GM12878 (cell line): ENCODE results near the gene MROH8. TPM values are rescaled to one million over a fixed set of nuclear protein-coding genes. Genes with fewer than 3 reads are reported as not detected.

Experiments used
- ATAC-seq: fragments of 200-7000 bp; cut with Tn5 transposase; 3 replicates; pipeline ENCODE4 v1.9.1; 2020; ENCODE audit warnings: mild to moderate bottlenecking, moderate library complexity
- BruUV-seq: library from RNA; stranded (reverse); fragments of 400-500 nt; replicated peaks from 2 replicates; lab custom pipeline; 2021; lab: Mats Ljungman, UMichigan
- CTCF ChIA-PET: fragments of 300-600 bp; sonication (Branson Sonifier 250); formaldehyde crosslinking; extraction: SDS; loops from one replicate; lab custom pipeline; 2021; ENCODE audit warnings: inconsistent platforms; lab: Yijun Ruan, JAX
- POLR2A ChIA-PET: fragments of 350-600 bp; formaldehyde crosslinking; extraction: SDS; loops from one replicate; lab custom pipeline; 2021; ENCODE audit warnings: inconsistent platforms; lab: Charles Lee
- RAD21 ChIA-PET: fragments of 300-600 bp; sonication (Branson Sonifier 250); formaldehyde crosslinking; loops from one replicate; lab custom pipeline; 2023; ENCODE audit warnings: antibody characterized with exemption; ENCODE audit not compliant: unreplicated experiment; lab: Charles Lee
- SMC1A ChIA-PET: fragments of 300-600 bp; sonication (Branson Sonifier 250); formaldehyde crosslinking; loops from one replicate; lab custom pipeline; 2023; ENCODE audit not compliant: unreplicated experiment, uncharacterized antibody; lab: Charles Lee
- DNase-seq: peaks from one replicate; pipeline ENCODE4 v3.0.0-alpha.2; 2011; ENCODE audit warnings: low read depth, low spot score
- FAIRE-seq: peaks from 3 replicates; lab custom pipeline; 2011; peaks lifted over from hg19 to GRCh38; lab: Jason Lieb, UNC
- H2AFZ ChIP-seq: 2 replicates; pipeline ENCODE4 v1.6.0; 2011; ENCODE audit warnings: low read depth, low read length, control low read depth; ENCODE audit not compliant: control insufficient read depth
- H3K27ac ChIP-seq: 2 replicates; pipeline ENCODE4 v1.5.1; 2011; ENCODE audit warnings: control low read depth; ENCODE audit not compliant: control insufficient read depth, insufficient read depth
- H3K27me3 ChIP-seq, 2 experiments: replicated peaks in 1 of 2; 2 replicates each; pipeline versions ENCODE4 v1.6.0 to v1.6.1; 2011; ENCODE audit warnings: low read length in 1 of 2; ENCODE audit not compliant: control insufficient read depth in 2 of 2, insufficient read depth in 2 of 2
- H3K36me3 ChIP-seq, 2 experiments: 2 replicates each; pipeline ENCODE4 v1.5.1; 2011; ENCODE audit warnings: low read length in 1 of 2; ENCODE audit not compliant: control insufficient read depth in 2 of 2, insufficient read depth in 2 of 2
- H3K4me1 ChIP-seq: 2 replicates; pipeline ENCODE4 v1.6.1; 2011; ENCODE audit warnings: mild to moderate bottlenecking, low read length, moderate library complexity, mixed read lengths; ENCODE audit not compliant: control insufficient read depth, insufficient read depth
- H3K4me2 ChIP-seq: 2 replicates; pipeline ENCODE4 v1.6.0; 2011; ENCODE audit warnings: control low read depth; ENCODE audit not compliant: control insufficient read depth, insufficient read depth
- H3K4me3 ChIP-seq: fragments of 200-600 bp; sonication (generic); 2 replicates; pipeline ENCODE4 v1.5.1; 2016
- H3K79me2 ChIP-seq: 2 replicates; pipeline ENCODE4 v1.6.0; 2011; ENCODE audit warnings: low read length; ENCODE audit not compliant: control insufficient read depth, insufficient read depth
- H3K9ac ChIP-seq: 2 replicates; pipeline ENCODE4 v1.8.0; 2011; ENCODE audit warnings: low read length, control low read depth, mixed read lengths; ENCODE audit not compliant: control insufficient read depth, insufficient read depth
- H3K9me3 ChIP-seq: replicated peaks from 3 replicates; pipeline ENCODE4 v1.5.1; 2011; ENCODE audit warnings: mild to moderate bottlenecking, low read length; ENCODE audit not compliant: control insufficient read depth, insufficient read depth
- H4K20me1 ChIP-seq: 2 replicates; pipeline ENCODE4 v1.6.0; 2011; ENCODE audit not compliant: control insufficient read depth, insufficient read depth
- CBX3 ChIP-seq: fragments of 200-600 bp; sonication (generic); IDR thresholded peaks from 2 replicates; pipeline ENCODE4 v1.6.1; 2016; ENCODE audit warnings: low read depth, borderline replicate concordance
- CHD2 ChIP-seq: IDR thresholded peaks from 2 replicates; pipeline ENCODE4 v1.6.1; 2011; ENCODE audit warnings: low read depth, low read length, improper control_type of control experiment, borderline replicate concordance
- CHD4 ChIP-seq: fragments of 200-600 bp; sonication (generic); IDR thresholded peaks from 2 replicates; pipeline ENCODE4 v1.6.1; 2016; ENCODE audit warnings: mild to moderate bottlenecking
- DPF2 ChIP-seq: fragments of 450-650 bp; IDR thresholded peaks from 2 replicates; pipeline ENCODE4 v1.6.1; 2017; ENCODE audit warnings: mild to moderate bottlenecking
- HCFC1 ChIP-seq: fragments of 150-350 bp; IDR thresholded peaks from 2 replicates; pipeline ENCODE4 v1.6.1; 2014; ENCODE audit warnings: low read length
- KDM1A ChIP-seq: fragments of 200-600 bp; sonication (generic); IDR thresholded peaks from 2 replicates; pipeline ENCODE4 v1.6.1; 2016; ENCODE audit warnings: borderline replicate concordance
- POLR2A ChIP-seq: IDR thresholded peaks from 2 replicates; pipeline ENCODE4 v1.6.1; 2011; ENCODE audit warnings: low read depth, mild to moderate bottlenecking, low read length
- PRDM15 ChIP-seq: fragments of 450-650 bp; formaldehyde crosslinking; IDR thresholded peaks from 2 replicates; pipeline ENCODE4 v1.4.0; 2020; ENCODE audit warnings: mild to moderate bottlenecking, moderate library complexity
- SIN3A ChIP-seq: IDR thresholded peaks from 2 replicates; pipeline ENCODE4 v1.6.1; 2012; ENCODE audit warnings: low read depth, low read length, improper control_type of control experiment
- SIX5 ChIP-seq: IDR thresholded peaks from 2 replicates; pipeline ENCODE4 v1.6.1; 2011; ENCODE audit warnings: mild to moderate bottlenecking, low read depth, low read length, moderate library complexity; ENCODE audit not compliant: severe bottlenecking
- TAF1 ChIP-seq: IDR thresholded peaks from 2 replicates; pipeline ENCODE4 v1.6.1; 2011; ENCODE audit warnings: mild to moderate bottlenecking, low read depth, low read length, borderline replicate concordance
- TCF3 ChIP-seq: IDR thresholded peaks from 2 replicates; pipeline ENCODE4 v1.6.1; 2012; ENCODE audit warnings: low read depth, mild to moderate bottlenecking, low read length, borderline replicate concordance; ENCODE audit not compliant: insufficient read depth
- ZNF592 ChIP-seq: fragments of 450-650 bp; IDR thresholded peaks from 2 replicates; pipeline ENCODE4 v1.6.1; 2017; ENCODE audit warnings: mild to moderate bottlenecking, moderate library complexity
- WGBS: methylation state at CpG from one replicate; pipeline ENCODE4 v1.1.6; 2016; ENCODE audit warnings: low lambda C conversion rate; ENCODE audit not compliant: insufficient replicate concordance, insufficient coverage; ENCODE audit errors: missing lambda C conversion rate; 5-methylcytosine and 5-hydroxymethylcytosine counted together
- in situ Hi-C: fragments of 300-500 bp; cut with MboI; formaldehyde crosslinking; loops from 9 replicates; pipeline ENCODE4 v1.14.3; 2018; ENCODE audit warnings: mixed read lengths
- intact Hi-C: fragments of 100-400 bp; cut with micrococcal nuclease; formaldehyde crosslinking; loops from one replicate; pipeline ENCODE4 v1.14.2; 2022; ENCODE audit not compliant: unreplicated experiment
- polyA plus RNA-seq, 11 experiments: library from polyadenylated mRNA; depleted of rRNA in 4 of 11; unstranded in 6 of 11; stranded (reverse) in 5 of 11; fragments of >200 nt; fragmentation: Nextera tagmentation in 4 of 11; fragmentation: Illumina TruSeq in 1 of 11; extraction: Ambion mirVana in 4 of 11; extraction: Trizol in 1 of 11; gene quantifications; 1 replicate in 1 of 11; 2 replicates in 10 of 11; pipeline versions ENCODE4 v1.2.1 to v1.2.3, GENCODE V29; 2011 to 2016; ENCODE audit warnings: inconsistent platforms in 2 of 11, missing spikeins in 2 of 11, low read depth in 1 of 11
- total RNA-seq, 4 experiments: library from RNA; depleted of rRNA in 3 of 4; stranded (reverse); fragments of >200 nt in 3 of 4; fragmentation: Illumina TruSeq in 1 of 4; extraction: Trizol in 1 of 4; gene quantifications; 2 replicates each; pipeline versions ENCODE4 v1.2.1 to v1.2.3, GENCODE V29; 2013 to 2021

MROH8 gene
- total and polyA plus RNA-seq, 10 of the 15 experiments (the other 5 are each of a cell fraction or from before 2014, with no cell fraction given): 0.16 to 2.8 (median 1.8) TPM

- Histone ChIP-seq H3K4me2 (no peak overlapping the region), H3K9ac (no peak overlapping the region), H3K9me3 (no peaks in the 10 kb centered on the region), H4K20me1 (no peaks in the 10 kb centered on the region), H3K4me3 (no peak overlapping the region), H3K79me2 (no peaks in the 10 kb centered on the region), H3K27me3 (no peaks in the 10 kb centered on the region), H3K4me1 (no peaks in the 10 kb centered on the region), H2AFZ (no peak overlapping the region), H3K27ac (no peak overlapping the region), H3K36me3 (no peaks in the 10 kb centered on the region)
- POLR2A ChIA-PET: no interaction called here
- 74% methylated on average over 6 of the region's 6 CpGs for WGBS
- no peak for DNase-seq
- intact Hi-C loops (no loop called here), in situ Hi-C loops (no loop called here)
- ATAC-seq: no peak
- SMC1A ChIA-PET: no interaction called here
- BruUV-seq: no TSS peak
- FAIRE-seq: no peak
- RAD21 ChIA-PET: interaction anchor here (1.1 kb wide), 1 partner anchor 17 kb away, joined by 3 read pairs; no protein-coding TSS in a partner anchor
- CTCF ChIA-PET: interaction anchor here (1.8 to 2.0 kb wide), 2 partner anchors 24 to 37 kb away, joined by 8 to 10 read pairs; partner anchors contain the start of genes MROH8 and RPN2
- TF ChIP-seq TAF1: no peak
- no peak for TF ChIP-seq DPF2
- no peak for TF ChIP-seq CHD2
- no peak for TF ChIP-seq ZNF592
- no peak for TF ChIP-seq KDM1A
- TF ChIP-seq HCFC1: no peak
- TF ChIP-seq SIN3A: no peak
- no peak for TF ChIP-seq POLR2A
- no peak for TF ChIP-seq CHD4
- TF ChIP-seq CBX3: no peak
- TF ChIP-seq PRDM15: no peak
- TF ChIP-seq TCF3: no peak
- TF ChIP-seq SIX5: no peak
Observed at GRCh38 chr20:37154684-37155298, 24.6 kb downstream of the MROH8 start.
